ENCODE data around the gene NSF.
"Not testable (repeated sequence)": the region's sequence is repeated elsewhere in the genome, so short reads cannot be mapped to it uniquely, and the experiment has no call there.

The NSF gene

GRCh38 chr17:46774108-46774737 is 183.8 kb downstream of the NSF start:
- peak; percentile 27 for DNase-seq (ENCODE audit: low spot score)

DNA sequence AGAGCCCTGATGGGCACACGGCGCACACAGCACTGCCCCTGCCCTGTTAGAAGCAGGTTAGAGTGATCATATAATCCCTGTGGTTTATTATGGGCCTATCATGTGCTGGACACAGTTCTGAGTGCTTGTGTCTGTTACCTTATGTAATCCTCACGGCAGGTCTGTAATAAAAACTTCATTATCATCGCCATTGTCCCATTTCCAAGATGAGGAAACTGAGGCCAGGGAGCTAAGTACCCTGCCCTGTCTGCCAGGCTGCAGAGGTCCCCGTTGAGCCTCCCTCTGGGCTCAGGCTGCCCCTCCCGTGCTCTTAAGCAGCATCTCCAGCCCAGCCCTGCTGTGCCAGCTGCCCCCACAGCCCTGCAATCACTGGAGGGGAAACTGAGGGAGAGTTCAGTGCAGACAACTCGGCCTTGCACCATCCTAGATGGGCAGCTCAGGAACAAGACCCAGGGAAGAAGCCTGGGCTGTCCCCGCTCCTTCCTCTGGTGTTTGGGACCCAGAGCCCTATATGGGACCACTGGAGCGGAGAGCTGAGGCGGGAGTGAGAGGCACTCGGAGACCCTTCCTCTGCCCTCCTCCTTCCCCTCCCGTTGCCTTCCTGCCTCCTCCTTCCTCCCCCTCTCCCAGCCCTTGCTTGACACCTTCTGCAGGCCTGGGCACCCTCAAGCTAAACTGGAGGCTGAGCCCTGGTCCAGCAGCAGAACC is 186.0 kb downstream of the NSF start:
- DNase-seq (ENCODE audit: low spot score) = no peak

GRCh38 chr17:46777943-46778915 is 187.8 kb downstream of the NSF start:
- DNase-seq (ENCODE audit: low spot score) = no peak

- DNase-seq (ENCODE audit: low spot score) = no peak
Measured at GRCh38 chr17:46780003-46780373, 189.5 kb downstream of the NSF start.

- DNase-seq (ENCODE audit: low spot score) = peak; percentile 77
Measured at GRCh38 chr17:46782250-46782953, 191.9 kb downstream of the NSF start.

DNA sequence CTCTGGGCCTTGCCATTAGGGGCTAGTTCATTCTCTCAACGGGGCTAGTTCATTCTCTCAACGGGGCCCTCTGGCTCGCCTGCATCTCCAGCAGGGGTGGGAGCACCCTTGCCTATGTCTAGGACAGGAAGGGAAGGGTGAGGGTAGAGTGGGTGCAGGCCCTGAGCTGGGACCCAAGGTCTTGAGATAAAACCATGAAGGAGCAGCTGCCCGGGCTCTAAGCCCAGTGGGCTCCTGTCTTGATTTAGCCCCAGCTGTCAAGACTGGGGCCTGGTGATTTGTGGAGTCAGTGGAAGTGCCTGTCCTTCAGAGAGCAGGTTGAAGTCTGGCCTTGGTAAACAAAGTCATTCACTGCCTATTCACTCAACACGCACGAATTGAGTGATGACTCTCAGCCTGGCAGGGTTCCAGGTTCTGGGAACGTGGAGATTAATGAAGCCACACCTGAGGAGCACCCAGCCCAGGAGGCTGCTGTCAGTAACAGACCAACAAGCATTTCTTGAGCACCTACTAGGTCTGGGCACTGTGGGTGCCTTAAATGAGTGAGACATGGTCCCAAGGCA is 192.6 kb downstream of the NSF start:
- no peak for DNase-seq (ENCODE audit: low spot score)

GRCh38 chr17:46785696-46786095 is 195.2 kb downstream of the NSF start:
- no peak for DNase-seq (ENCODE audit: low spot score)

DNA sequence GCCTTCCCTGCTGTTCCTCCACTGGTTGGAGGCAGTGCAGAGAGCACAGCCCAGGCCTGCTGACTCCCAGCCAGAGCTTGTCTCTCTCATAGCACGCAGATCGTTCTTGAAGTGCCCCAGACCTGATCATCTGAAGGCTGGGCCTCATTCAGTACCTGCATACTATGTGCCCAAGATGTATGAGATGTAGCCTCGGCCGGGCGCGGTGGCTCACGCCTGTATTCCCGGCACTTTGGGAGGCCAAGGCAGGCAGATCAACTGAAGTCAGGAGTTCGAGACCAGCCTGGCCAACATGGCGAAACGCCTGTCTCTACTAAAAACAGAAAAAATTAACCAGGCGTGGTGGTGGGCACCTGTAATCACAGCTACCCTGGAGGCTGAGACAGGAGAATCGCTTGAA is 197.0 kb downstream of the NSF start:
- DNase-seq (ENCODE audit: low spot score) = no peak

- no peak for DNase-seq (ENCODE audit: low spot score)
Measured at GRCh38 chr17:46788300-46788699, 197.8 kb downstream of the NSF start.

DNA sequence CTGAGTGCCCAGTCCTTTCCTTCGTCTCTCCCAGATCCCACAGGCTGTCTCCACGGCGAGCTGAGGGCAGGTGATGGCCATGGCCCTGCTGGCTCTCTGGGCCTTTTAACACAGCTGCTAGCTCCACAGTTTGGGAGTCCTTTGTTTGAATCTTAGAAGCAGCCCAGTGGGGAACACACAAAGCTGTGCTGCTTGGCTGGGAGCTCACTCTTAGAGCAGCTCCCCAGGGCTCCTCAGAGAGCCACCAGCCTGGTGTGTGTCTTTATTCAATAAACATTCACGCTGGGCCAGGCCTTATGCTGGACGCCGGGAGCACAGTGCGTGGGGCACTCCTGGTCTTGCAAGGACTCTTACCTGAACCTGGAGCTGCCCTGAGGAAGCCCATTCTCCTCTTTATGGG is 198.3 kb downstream of the NSF start:
- no peak for DNase-seq (ENCODE audit: low spot score)

GRCh38 chr17:46789610-46790009 is 199.1 kb downstream of the NSF start:
- DNase-seq (ENCODE audit: low spot score) = no peak

GRCh38 chr17:46790216-46790615 is 199.7 kb downstream of the NSF start:
- no peak for DNase-seq (ENCODE audit: low spot score)

DNA sequence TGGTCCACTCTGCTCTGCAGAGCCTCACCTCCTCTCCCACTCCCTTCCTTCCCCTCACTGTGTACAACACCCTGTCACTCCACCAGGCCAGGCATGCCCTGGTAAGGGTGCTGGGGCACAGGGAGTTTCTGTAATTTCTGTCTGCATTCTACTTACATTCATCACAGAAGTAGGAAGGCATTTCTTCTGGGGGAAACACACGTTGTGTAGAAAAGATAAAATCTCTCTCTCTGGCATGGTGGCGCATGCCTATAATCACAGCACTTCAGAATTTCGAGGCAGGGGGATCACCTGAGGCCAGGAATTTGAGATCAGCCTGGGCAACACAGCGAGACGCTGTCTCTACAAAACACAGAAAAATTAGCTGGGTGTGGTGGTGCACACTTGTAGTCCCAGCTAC is 201.1 kb downstream of the NSF start:
- no peak for DNase-seq (ENCODE audit: low spot score)

GRCh38 chr17:46792071-46792470 is 201.6 kb downstream of the NSF start:
- DNase-seq (ENCODE audit: low spot score) = no peak

DNA sequence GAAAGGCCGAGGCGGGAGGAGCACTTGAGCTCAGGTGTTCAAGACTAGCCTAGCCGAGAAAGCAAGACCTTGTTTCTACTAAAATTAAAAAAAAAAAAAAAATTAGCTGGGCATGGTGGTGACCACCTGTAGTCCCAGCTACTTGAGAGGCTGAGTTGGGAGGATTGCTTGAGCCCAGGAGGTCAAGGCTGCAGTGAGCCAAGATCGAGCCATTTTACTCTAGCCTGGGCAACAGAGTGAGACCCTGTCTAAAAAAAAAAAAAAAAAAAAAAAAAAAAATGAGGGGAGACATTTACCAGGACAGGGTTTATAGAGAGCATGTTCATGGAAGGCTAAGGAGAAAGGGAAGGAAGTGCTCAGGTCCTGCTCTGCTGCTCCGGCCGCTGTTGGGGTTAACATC is 202.6 kb downstream of the NSF start:
- DNase-seq (ENCODE audit: low spot score) = not testable (repeated sequence)

GRCh38 chr17:46793541-46793940 is 203.1 kb downstream of the NSF start:
- DNase-seq (ENCODE audit: low spot score) = no peak

DNA sequence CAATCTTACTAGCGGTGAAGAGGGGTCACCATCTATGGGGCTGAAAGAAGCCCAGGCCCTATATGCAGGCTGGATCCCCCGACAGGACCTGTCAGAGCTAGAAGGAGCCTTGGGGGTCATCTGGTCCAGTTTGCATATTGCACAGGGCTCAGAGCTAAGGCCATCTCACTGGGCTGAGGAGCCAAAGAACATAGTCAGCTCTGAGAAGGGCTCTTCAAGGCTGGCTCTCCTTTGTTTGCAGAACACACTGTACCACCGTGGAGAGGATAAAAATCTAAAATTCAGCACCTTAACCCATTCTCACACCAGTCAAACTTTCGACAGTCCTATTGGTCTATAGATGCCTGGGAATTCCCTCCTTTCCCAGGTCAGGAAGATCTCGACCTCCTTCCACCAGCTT is 203.8 kb downstream of the NSF start:
- DNase-seq (ENCODE audit: low spot score) = no peak

DNA sequence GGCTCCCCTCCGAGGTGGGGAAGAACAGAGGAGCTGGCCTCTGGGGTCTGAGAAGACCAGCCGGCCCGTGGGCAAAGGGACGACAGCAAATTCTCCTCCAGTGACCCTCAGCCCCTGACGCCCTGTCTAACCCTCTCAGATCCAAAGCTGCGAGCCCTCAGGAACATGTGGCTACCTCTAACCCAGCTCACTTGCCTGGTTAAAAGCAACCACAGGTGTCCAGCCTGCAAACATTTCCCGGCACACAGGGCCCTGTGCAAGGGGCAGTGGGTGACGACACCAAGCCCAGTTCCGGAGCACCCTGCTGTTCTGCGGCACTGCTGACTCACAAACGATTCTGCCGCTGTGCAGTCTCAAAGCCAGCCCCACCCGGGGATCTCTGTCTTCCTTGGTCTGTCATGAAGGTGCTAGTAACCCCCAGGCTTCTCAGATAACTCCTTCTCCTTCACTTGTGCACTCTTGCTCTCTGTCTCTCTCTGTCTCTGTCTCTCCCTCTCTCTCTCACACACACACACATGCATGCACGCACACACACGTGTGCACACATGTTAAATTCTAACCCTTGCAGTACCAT is 205.0 kb downstream of the NSF start:
- DNase-seq (ENCODE audit: low spot score) = no peak

DNA sequence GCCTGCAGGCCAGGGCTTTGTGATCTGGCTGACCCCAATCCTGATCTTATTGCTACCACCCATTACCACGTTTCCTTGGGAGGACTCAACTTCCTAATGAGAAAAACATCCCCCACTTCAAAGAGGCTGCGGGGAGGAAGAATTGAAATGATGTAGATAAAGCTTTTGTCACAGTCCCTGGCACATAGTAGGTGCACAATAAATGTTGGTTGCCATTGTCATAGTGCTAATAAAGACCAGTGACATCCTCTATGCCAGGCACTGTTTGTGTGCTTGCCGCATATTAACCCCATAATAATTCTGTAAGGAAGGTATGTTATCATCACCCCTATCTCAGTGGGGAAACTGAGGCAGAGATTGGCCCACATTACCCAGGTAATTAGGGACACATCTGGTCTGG is 205.6 kb downstream of the NSF start:
- DNase-seq (ENCODE audit: low spot score) = no peak

- DNase-seq (ENCODE audit: low spot score) = no peak
Measured at GRCh38 chr17:46796524-46796923, 206.1 kb downstream of the NSF start.

DNA sequence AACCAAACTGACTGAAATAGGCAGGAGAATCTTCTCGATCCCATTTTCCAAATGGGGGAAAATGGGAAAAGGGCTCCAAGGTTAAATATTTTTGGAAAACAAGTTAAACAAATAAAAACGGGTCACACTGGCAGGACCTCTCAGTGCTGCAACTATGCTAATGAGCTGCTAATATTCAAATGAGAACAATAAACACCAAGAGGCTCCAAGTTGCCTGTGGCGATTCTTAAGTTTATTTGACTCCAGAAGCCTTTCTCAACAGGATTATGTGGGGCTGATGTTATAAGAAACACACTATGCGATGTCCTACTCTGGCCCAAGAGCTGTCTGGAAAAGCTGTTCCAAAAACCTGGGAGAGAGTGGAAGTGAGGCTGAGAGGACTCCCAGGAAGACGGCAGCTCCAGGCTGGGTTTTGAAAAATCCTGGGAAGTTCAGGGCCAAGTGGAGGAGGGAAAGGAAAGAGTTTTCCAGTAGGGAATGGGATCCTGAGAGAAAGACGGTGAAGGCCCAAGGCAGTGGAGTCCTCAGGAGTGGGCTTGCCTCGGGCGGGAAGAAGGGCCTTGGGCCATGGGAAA is 206.6 kb downstream of the NSF start:
- no peak for DNase-seq (ENCODE audit: low spot score)
